Measurements from ENCODE around the gene PCDHB7.
"Not testable (repeated sequence)": the region's sequence is repeated elsewhere in the genome, so short reads cannot be mapped to it uniquely, and the experiment has no call there.

GRCh38 chr5:141194332-141194731 lies 21.9 kb downstream of the PCDHB7 start:
- TF ChIP-seq CTCF (IDR thresholded peaks at IDR 0.05 in 8 of 11, conservative IDR thresholded peaks at IDR 0.05 in 3 of 11); POLR2AphosphoS5 (IDR thresholded peaks at IDR 0.05): not testable (repeated sequence)
